GM18507 (cell line): ENCODE results near the gene NTSR1.
A peak's percentile ranks its signal among the peaks of the same experiment; 100 is the strongest.

Source experiments
- DNase-seq: peaks from one replicate; pipeline ENCODE4 v3.0.0; 2011; ENCODE audit warnings: low read depth; ENCODE audit not compliant: insufficient read length; ENCODE audit errors: extremely low spot score
- FAIRE-seq: peaks from 2 replicates; lab custom pipeline; 2011; peaks lifted over from hg19 to GRCh38; lab: Jason Lieb, UNC

Gene NTSR1

GRCh38 chr20:62704341-62704948 lies 4.2 kb upstream of the NTSR1 start:
- no peak for FAIRE-seq
- no peak for DNase-seq

DNA sequence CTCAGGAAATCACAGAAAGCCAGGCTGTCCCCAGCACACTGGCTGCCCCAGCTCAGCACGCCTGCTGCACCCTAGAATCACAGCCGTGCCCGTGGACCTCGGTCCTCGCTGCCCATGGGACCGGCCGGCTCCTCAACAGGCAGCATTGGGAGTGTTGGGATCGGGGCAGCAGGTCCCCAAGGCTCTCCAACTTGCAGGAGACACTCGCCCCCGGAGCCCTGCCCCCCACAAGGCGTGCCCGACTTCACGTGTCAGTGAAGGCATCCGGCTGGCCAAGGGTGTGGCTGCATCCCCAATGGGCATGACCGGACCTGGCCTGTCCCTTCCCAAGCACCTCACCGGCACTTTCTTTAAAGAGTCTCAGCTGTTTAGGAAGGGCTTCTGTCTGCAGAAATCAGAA lies 3.0 kb upstream of the NTSR1 start:
- no peak for FAIRE-seq
- DNase-seq: no peak

- DNase-seq (no peak), FAIRE-seq (no peak)
Measured at GRCh38 chr20:62706344-62706743, 2.3 kb upstream of the NTSR1 start.

GRCh38 chr20:62706857-62707256 lies 1.8 kb upstream of the NTSR1 start:
- no peak for DNase-seq
- FAIRE-seq: no peak

DNA sequence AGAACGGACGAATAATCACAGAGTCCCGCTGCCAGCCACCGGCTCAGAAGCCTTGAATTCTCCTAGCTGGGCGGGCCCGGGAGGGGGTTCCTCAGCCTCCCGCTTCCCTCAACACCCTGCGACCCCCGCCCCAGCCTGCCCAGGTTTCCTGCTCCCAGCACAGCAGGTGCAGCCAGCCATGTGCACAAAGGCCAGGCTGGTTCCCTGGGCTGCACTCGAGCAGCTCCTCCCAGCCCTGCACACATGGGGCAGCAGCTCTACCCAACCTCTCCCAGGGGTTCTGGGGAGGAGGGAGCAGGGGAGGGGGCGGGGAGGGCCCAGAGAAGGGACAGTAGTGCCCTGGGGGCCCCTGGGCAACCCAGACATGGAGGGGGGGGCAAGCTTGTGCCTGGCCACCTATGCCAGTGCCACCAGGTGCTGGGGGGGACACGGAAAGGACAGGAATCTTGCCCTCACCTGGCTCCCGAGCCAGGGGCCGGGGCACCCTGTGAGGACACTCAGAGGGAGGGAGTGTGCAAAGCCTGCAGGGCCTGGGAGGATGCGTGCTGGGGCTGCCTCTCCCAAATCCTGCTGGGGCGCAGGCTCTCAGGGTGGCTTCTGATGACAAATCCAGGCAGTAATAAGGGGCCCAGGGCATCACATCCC lies 1.2 kb upstream of the NTSR1 start:
- DNase-seq: no peak
- no peak for FAIRE-seq

DNA sequence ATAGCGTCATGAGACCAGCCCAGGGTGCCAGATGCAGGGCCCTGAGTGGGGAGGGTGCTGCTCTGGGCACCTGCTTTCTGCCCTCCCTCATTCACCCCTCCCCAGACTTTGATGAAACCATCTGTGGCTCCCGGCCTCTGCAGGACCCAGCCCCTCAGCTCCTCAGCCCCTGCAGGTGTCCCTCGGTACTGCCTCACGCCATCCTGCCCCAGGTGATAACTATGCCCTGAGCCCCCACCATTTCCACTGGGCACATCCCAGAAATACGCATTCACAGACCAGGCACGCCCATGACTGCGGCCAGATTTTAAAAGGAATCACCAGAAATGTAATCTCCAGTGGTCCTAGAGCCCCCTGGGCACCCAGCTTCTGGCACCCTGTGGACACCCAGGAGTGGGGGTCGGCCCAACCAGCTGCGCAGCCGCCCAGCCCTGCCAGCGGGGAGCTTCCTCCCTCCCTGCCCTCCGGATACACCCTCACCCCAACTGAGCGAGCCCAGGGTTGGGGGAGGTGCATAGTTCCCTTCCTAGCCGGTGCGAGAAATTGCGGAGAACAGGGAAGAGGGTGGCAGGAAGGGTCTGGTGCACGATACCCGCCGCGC lies 615 bp upstream of the NTSR1 start:
- DNase-seq (peak; percentile 20), FAIRE-seq (no peak)

GRCh38 chr20:62709537-62709905 lies 885 bp downstream of the NTSR1 start:
- DNase-seq: no peak
- no peak for FAIRE-seq

DNA sequence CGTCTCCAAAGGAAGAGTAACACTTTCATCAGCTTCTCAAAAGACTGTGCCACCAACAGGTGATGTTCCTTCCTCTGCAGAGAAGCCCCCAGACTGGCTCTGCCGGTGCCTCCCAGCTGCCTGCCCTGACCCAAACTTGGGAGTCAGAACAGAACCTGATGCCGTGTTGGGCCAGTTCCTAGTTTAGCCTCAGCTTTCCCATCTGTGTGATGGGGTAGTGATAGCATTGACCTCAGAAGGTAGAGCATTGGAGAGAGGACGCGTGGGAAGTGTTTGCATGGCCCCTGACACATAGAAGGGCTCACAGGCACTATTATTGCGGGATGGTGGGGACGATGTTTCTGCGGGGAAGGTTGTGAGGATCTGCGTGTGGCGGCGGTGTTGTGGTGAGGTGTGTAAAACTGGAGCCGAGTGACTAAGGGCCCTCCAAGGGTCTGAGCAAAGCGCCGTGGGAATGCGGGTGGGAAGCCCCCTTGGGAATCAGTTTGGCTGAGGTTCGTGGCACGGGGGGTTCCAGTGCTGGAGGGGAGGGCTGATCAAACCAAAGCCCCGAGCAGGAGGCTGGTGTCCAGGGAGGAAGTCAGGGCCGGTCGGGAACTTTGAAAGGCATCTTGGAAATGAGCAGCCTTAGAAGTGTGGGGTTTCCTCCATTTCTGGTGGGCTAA lies 1.7 kb downstream of the NTSR1 start:
- FAIRE-seq (no peak), DNase-seq (no peak)

GRCh38 chr20:62710886-62711702 lies 2.5 kb downstream of the NTSR1 start:
- FAIRE-seq: no peak
- DNase-seq: no peak

DNA sequence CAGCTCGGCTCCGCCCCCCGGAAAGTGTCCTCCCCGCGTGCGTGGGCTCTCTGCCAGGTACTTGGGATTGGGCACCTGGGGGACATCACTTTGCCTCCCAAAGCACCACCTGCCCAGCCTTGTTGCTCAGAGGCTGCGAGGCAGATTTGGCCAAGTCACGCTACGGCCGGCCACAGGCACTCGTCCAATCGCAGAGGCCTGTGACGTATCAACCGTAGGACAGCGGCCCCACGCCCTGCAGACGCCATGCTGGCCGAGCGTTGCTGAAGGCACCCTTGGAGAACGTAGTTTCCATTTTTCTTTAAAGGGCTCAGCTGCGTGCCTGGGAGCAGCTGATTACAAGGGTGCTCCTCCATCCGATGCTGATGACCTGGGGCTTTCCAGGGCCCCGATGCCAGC lies 3.1 kb downstream of the NTSR1 start:
- DNase-seq: no peak
- FAIRE-seq: no peak

DNA sequence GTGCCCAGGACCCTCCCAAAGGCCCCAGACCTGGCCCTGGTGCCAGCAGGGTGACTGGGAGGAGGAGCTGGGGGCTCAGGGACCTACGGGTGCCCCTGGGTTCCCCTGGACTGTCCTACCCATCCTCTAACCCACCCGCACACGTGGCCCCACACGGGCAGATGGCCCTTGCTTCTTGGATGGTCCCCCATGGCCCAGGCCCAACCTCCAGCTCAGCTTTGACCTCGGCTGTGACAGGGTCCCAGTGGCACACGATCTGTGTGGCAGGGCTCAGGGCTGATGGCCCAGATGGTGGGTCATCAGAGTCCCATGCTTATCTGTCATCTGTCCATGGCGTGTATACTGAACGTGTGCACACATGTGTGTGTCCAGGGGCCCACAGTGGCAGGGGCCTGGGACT lies 4.0 kb downstream of the NTSR1 start:
- DNase-seq (no peak), FAIRE-seq (no peak)

DNA sequence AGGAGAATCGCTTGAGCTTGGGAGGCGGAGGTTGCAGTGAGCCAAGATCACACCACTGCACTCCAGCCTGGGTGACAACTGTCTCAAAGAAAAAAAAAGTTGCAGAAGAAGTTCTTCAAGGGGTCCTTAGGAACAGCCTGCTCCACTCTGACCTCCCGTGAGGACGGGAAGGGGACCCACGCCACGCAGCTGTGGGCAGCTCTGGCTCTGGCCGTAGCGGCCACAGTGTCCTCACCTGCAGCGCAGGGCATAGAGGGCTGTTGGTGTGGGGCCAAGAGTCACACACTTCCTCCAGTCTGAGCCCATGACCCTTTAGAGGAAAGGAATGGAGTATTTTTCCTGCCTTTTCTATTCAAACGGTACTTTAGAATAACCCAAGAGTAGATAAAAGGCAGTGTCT lies 5.4 kb downstream of the NTSR1 start:
- DNase-seq (no peak), FAIRE-seq (no peak)

DNA sequence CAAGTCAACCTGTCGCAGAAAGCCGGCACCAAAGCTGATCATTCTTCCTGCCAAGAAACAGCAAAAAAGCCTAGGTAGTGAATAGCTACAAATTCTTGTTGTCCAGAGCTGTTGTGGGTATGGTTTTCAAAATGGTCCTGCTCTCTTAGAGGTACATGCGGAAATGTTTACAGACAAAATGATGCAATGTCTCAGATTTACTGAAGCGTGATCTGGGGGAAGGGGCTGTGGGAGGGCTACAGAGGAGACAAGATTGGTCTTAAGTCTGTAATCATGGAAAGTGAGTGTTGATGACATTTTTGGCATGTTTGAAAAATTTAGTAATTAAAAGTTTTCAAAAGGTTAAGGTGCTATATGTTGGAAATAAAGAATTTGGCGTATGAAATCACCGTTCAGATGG lies 6.2 kb downstream of the NTSR1 start:
- DNase-seq (no peak), FAIRE-seq (no peak)

DNA sequence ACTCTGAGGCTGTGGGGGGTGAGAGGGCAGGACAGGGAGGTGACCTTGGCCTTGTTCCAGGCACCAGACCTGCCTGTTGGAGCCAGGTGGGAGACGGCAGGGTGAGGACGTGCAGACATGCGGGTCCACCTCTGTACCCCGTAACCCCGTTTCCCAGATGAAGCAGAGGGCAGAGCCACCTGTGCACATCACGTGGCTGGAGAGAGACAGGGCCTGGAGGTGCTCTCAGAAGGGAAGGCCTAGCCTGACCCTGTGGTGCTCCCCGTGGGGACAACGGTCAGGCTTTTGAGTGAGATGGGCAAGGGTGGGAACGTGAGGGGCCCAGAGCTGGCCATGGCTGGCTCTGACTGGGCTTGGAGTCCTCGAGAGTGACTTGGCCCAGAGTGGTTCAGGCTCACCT lies 6.6 kb downstream of the NTSR1 start:
- no peak for FAIRE-seq
- DNase-seq: no peak

DNA sequence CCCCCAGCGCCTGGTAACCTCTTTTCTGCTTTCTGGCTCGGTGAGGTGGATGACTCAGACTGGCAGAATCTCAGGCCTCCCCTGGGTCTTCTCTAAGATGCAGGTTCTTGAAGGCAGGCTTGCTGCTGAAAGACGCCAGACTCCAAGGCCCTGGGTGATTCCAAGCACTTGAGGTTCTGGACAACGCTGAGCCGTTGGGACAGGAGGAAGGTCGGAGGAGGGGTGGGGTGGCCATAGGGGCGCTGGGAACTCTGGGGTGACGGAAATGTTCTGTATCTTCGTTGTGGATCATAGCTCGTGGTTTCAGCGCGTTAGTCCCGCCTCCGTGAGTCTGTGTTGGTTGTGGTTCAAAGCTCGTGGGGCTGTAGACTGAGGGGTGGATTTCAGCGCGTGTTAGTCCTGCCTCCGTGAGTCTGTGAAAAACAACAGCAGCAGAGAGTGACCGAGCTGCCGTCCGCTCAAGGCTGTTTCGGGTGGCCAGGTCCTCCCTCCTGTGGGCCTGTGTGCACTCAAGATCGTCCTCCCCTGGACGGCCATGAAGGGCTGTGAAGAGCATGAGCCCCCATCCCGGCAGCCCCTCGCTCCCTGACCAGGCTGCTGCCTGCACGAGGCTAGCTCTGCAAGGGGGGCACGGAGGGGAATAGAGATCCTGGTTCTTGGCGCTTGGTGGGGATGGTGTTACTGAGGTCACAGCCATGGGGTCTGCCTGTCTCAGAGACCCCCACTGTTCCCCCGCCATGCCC lies 7.7 kb downstream of the NTSR1 start:
- DNase-seq: no peak
- no peak for FAIRE-seq

GRCh38 chr20:62716941-62717310 lies 8.3 kb downstream of the NTSR1 start:
- no peak for FAIRE-seq
- DNase-seq: no peak

GRCh38 chr20:62717933-62718332 lies 9.3 kb downstream of the NTSR1 start:
- DNase-seq (no peak), FAIRE-seq (no peak)

- FAIRE-seq (no peak), DNase-seq (no peak)
Measured at GRCh38 chr20:62718546-62718945, 9.9 kb downstream of the NTSR1 start.

DNA sequence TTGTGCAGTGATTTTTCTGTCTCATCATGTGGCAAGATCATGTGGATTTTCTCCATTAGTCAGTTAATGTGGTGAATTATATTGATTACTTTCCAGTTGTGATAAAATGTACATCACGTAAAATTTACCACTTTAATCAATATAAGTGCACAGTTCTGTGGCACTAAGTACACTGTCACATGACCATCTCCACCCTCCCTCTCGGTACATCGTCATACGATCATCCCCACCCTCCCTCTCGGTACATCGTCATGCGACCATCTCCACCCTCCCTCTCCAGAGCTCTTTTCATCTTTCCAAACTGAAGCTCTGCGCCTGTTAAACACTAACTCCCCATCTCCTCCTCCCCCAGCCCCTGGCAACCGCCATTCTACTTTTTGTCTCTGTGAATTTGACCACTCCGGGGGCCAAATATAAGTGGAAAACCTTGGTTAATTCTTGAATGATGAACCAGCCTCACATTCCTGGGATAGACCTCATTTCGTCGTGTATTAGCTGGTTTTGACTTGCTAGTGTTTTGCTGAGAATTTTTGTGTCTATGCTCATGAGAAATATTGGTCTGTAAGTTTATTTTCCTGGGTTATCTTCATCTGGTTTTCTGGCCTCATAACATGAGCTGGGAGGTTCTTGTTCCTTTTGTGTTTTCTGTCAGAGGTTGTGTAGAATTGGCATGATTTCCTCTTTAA lies 10.8 kb downstream of the NTSR1 start:
- no peak for FAIRE-seq
- DNase-seq: no peak
